Parathyroid adenoma (tissue), 2 donors: ENCODE measurements around the gene FAM193A.

Experiments used
- H2AFZ ChIP-seq: fragments of 300-600 bp; sonication (generic); one replicate; pipeline ENCODE4 v1.7.0; 2017; ENCODE audit warnings: antibody characterized with exemption, mild to moderate bottlenecking
- H3K27ac ChIP-seq: fragments of 300-600 bp; sonication (generic); one replicate; pipeline ENCODE4 v1.7.0; 2017
- H3K27me3 ChIP-seq: fragments of 300-600 bp; sonication (generic); one replicate; pipeline ENCODE4 v1.7.0; 2017; ENCODE audit warnings: low read length; ENCODE audit not compliant: control insufficient read depth, insufficient read depth
- H3K36me3 ChIP-seq: fragments of 300-600 bp; sonication (generic); one replicate; pipeline ENCODE4 v1.7.0; 2017; ENCODE audit warnings: low read length; ENCODE audit not compliant: control insufficient read depth, insufficient read depth
- H3K4me1 ChIP-seq: fragments of 300-600 bp; sonication (generic); one replicate; pipeline ENCODE4 v1.7.0; 2017; ENCODE audit warnings: control low read depth
- H3K4me2 ChIP-seq: fragments of 300-600 bp; sonication (generic); one replicate; pipeline ENCODE4 v1.7.0; 2017; ENCODE audit warnings: low read length
- H3K4me3 ChIP-seq: fragments of 300-600 bp; sonication (generic); one replicate; pipeline ENCODE4 v1.7.0; 2017; ENCODE audit warnings: low read depth, low read length
- H3K79me2 ChIP-seq: fragments of 300-600 bp; sonication (generic); one replicate; pipeline ENCODE4 v1.7.0; 2017; ENCODE audit warnings: control low read depth
- H3K9ac ChIP-seq: fragments of 300-600 bp; sonication (generic); one replicate; pipeline ENCODE4 v1.7.0; 2017; ENCODE audit warnings: mild to moderate bottlenecking
- H3K9me3 ChIP-seq: fragments of 300-600 bp; sonication (generic); one replicate; pipeline ENCODE4 v1.7.0; 2017; ENCODE audit warnings: low read length; ENCODE audit not compliant: control insufficient read depth
- CTCF ChIP-seq: fragments of 300-600 bp; sonication (generic); IDR thresholded peaks from one replicate; pipeline ENCODE4 v1.7.0; 2017; ENCODE audit warnings: antibody characterized with exemption, mild to moderate bottlenecking
- donor health status: primary hyperparathyroidism.

The FAM193A gene

GRCh38 chr4:2489841-2490552 lies 46.5 kb upstream of the FAM193A start:
- H3K27me3 ChIP-seq = no peaks in the 10 kb centered on the region
- H3K9me3 ChIP-seq = no peaks in the 10 kb centered on the region
- no peak overlapping the region for H3K9ac ChIP-seq
- H3K4me2 ChIP-seq = no peak overlapping the region
- peaks cover 5% of the 10 kb centered on the region for H3K4me1 ChIP-seq
- H3K4me3 ChIP-seq = no peak overlapping the region
- H3K27ac ChIP-seq = no peak overlapping the region
- H3K36me3 ChIP-seq = no peaks in the 10 kb centered on the region
- H3K79me2 ChIP-seq = peaks cover 25% of the 10 kb centered on the region
- no peak for TF ChIP-seq CTCF
- H2AFZ ChIP-seq = no peak overlapping the region

- Histone ChIP-seq H3K4me2 (no peak overlapping the region), H2AFZ (no peak overlapping the region), H3K79me2 (peaks cover 15% of the 10 kb centered on the region), H3K36me3 (no peaks in the 10 kb centered on the region), H3K9me3 (no peaks in the 10 kb centered on the region), H3K27me3 (no peaks in the 10 kb centered on the region), H3K9ac (no peak overlapping the region), H3K4me3 (no peak overlapping the region), H3K27ac (no peak overlapping the region), H3K4me1 (no peaks in the 10 kb centered on the region)
- no peak for TF ChIP-seq CTCF
These were observed 43.5 kb upstream of the FAM193A start for GRCh38 chr4:2492970-2493369.

- no peak overlapping the region for H3K27ac ChIP-seq
- H3K36me3 ChIP-seq = no peaks in the 10 kb centered on the region
- H3K4me3 ChIP-seq = no peak overlapping the region
- no peak overlapping the region for H2AFZ ChIP-seq
- no peaks in the 10 kb centered on the region for H3K4me1 ChIP-seq
- no peak overlapping the region for H3K9ac ChIP-seq
- no peaks in the 10 kb centered on the region for H3K9me3 ChIP-seq
- H3K4me2 ChIP-seq = no peak overlapping the region
- no peaks in the 10 kb centered on the region for H3K27me3 ChIP-seq
- H3K79me2 ChIP-seq = peaks cover 6% of the 10 kb centered on the region
- TF ChIP-seq CTCF = no peak
These were observed 41.5 kb upstream of the FAM193A start for GRCh38 chr4:2494992-2495391.

- Histone ChIP-seq H3K4me1 (no peaks in the 10 kb centered on the region), H3K79me2 (peaks cover 3% of the 10 kb centered on the region), H3K4me3 (no peak overlapping the region), H3K9me3 (no peaks in the 10 kb centered on the region), H3K27me3 (no peaks in the 10 kb centered on the region), H3K27ac (no peak overlapping the region), H3K36me3 (no peaks in the 10 kb centered on the region), H2AFZ (no peak overlapping the region), H3K4me2 (no peak overlapping the region), H3K9ac (no peak overlapping the region)
- no peak for TF ChIP-seq CTCF
These were observed 39.1 kb upstream of the FAM193A start for GRCh38 chr4:2497324-2497723.

GRCh38 chr4:2497931-2498330 lies 38.5 kb upstream of the FAM193A start:
- no peaks in the 10 kb centered on the region for H3K79me2 ChIP-seq
- no peak overlapping the region for H3K4me2 ChIP-seq
- H3K4me3 ChIP-seq = no peak overlapping the region
- no peaks in the 10 kb centered on the region for H3K36me3 ChIP-seq
- no peak overlapping the region for H3K9ac ChIP-seq
- no peaks in the 10 kb centered on the region for H3K4me1 ChIP-seq
- no peaks in the 10 kb centered on the region for H3K27me3 ChIP-seq
- H3K27ac ChIP-seq = no peak overlapping the region
- no peaks in the 10 kb centered on the region for H3K9me3 ChIP-seq
- no peak overlapping the region for H2AFZ ChIP-seq
- TF ChIP-seq CTCF = no peak
